HCT116 (cell line): ENCODE measurements around the gene POLG. TPM values are rescaled to one million over a fixed set of nuclear protein-coding genes. Genes with fewer than 3 reads are reported as not detected.

Experiments used
- ATAC-seq: fragments of 200-7000 bp; cut with Tn5 transposase; 2 replicates; pipeline ENCODE4 v1.9.1; 2020; ENCODE audit warnings: mild to moderate bottlenecking, moderate library complexity
- BruUV-seq: library from RNA; stranded (reverse); fragments of 400-500 nt; replicated peaks from 2 replicates; lab custom pipeline; 2021; lab: Mats Ljungman, UMichigan
- CTCF ChIA-PET: fragments of 300-600 bp; sonication (Branson Sonifier 250); formaldehyde crosslinking; loops from one replicate; lab custom pipeline; 2021; ENCODE audit warnings: antibody characterized with exemption; lab: Charles Lee
- POLR2A ChIA-PET: fragments of 300-600, 350-600 bp; sonication (Branson Sonifier 250); formaldehyde crosslinking; loops from one replicate; lab custom pipeline; 2021; ENCODE audit warnings: antibody characterized with exemption; lab: Charles Lee
- RAD21 ChIA-PET, 2 experiments: fragments of 300-600 bp; sonication (Branson Sonifier 250); formaldehyde crosslinking; loops; one replicate each; lab custom pipeline; 2023; ENCODE audit warnings: low total read pairs in 2 of 2; ENCODE audit not compliant: uncharacterized antibody in 2 of 2, unreplicated experiment in 2 of 2, low non-redundant PET in 1 of 2; lab: Charles Lee
- DNase-seq: peaks from one replicate; pipeline ENCODE4 v3.0.0-alpha.2; 2010; ENCODE audit warnings: low read depth, low spot score
- H2AFZ ChIP-seq: fragments of 200-600 bp; shearing (Covaris generic), sonication (generic); 2 replicates; pipeline ENCODE4 v1.6.1; 2017; ENCODE audit warnings: low read depth, mixed run types, mixed read lengths, antibody characterized with exemption, low read length; ENCODE audit not compliant: poor library complexity, severe bottlenecking
- H3K27ac ChIP-seq: 2 replicates; pipeline ENCODE4 v1.5.1; 2012; ENCODE audit warnings: low read depth, low read length
- H3K27me3 ChIP-seq: fragments of 200-600 bp; sonication (generic); 2 replicates; pipeline ENCODE4 v1.6.1; 2016; ENCODE audit warnings: mixed run types, low read length, mixed read lengths; ENCODE audit not compliant: insufficient read depth
- H3K36me3 ChIP-seq, 2 experiments: fragments of 200-500 bp in 1 of 2; fragments of 200-600 bp in 1 of 2; sonication (Bioruptor generic) in 1 of 2; sonication (generic) in 1 of 2; 2 replicates each; pipeline versions ENCODE4 v1.5.1 to v1.6.1; 2014 to 2016; ENCODE audit warnings: low read length in 2 of 2, inconsistent platforms in 1 of 2, mixed read lengths in 1 of 2, mixed run types in 1 of 2; ENCODE audit not compliant: insufficient read depth in 2 of 2, control insufficient read depth in 1 of 2
- H3K4me1 ChIP-seq, 2 experiments: fragments of 200-600 bp in 1 of 2; sonication (generic) in 1 of 2; 2 replicates each; pipeline versions ENCODE4 v1.5.1 to v1.6.1; 2012 to 2017; ENCODE audit warnings: low read length in 2 of 2, inconsistent platforms in 1 of 2, mild to moderate bottlenecking in 1 of 2, mixed read lengths in 1 of 2, mixed run types in 1 of 2, moderate library complexity in 1 of 2; ENCODE audit not compliant: insufficient read depth in 2 of 2, control insufficient read depth in 1 of 2
- H3K4me2 ChIP-seq: fragments of 200-600 bp; sonication (generic); 2 replicates; pipeline ENCODE4 v1.6.1; 2017; ENCODE audit warnings: mixed run types, low read length, mixed read lengths
- H3K4me3 ChIP-seq, 2 experiments: fragments of 200-600 bp in 1 of 2; sonication (generic) in 1 of 2; replicated peaks in 1 of 2; 2 replicates each; pipeline ENCODE4 v1.5.1; 2011 to 2016; ENCODE audit warnings: low read length in 2 of 2, control low read depth in 1 of 2, low read depth in 1 of 2, mild to moderate bottlenecking in 1 of 2, mixed read lengths in 1 of 2, mixed run types in 1 of 2
- H3K79me2 ChIP-seq: fragments of 200-600 bp; sonication (generic); 2 replicates; pipeline ENCODE4 v1.6.1; 2017; ENCODE audit warnings: mild to moderate bottlenecking, mixed run types, low read length, moderate library complexity, mixed read lengths; ENCODE audit not compliant: insufficient read depth
- H3K9ac ChIP-seq: fragments of 200-600 bp; sonication (generic); 2 replicates; pipeline ENCODE4 v1.6.1; 2016; ENCODE audit warnings: low read length, mixed read lengths
- H3K9me2 ChIP-seq: fragments of 200-600 bp; sonication (generic), shearing (Covaris generic); 2 replicates; pipeline ENCODE4 v1.6.1; 2017; ENCODE audit warnings: mixed run types, mild to moderate bottlenecking, moderate library complexity; ENCODE audit not compliant: insufficient read depth
- H3K9me3 ChIP-seq, 2 experiments: fragments of 200-500 bp in 1 of 2; fragments of 200-600 bp in 1 of 2; sonication (Bioruptor generic) in 1 of 2; sonication (generic) in 1 of 2; 2 replicates each; pipeline ENCODE4 v1.6.1; 2014 to 2017; ENCODE audit warnings: low read length in 2 of 2, mixed read lengths in 2 of 2, inconsistent platforms in 1 of 2, low read depth in 1 of 2, mild to moderate bottlenecking in 1 of 2, mixed run types in 1 of 2, moderate library complexity in 1 of 2; ENCODE audit not compliant: control insufficient read depth in 1 of 2, insufficient read depth in 1 of 2
- H4K20me1 ChIP-seq: fragments of 200-600 bp; sonication (generic), shearing (Covaris generic); 2 replicates; pipeline ENCODE4 v1.6.1; 2017; ENCODE audit warnings: mixed run types, mild to moderate bottlenecking, moderate library complexity; ENCODE audit not compliant: insufficient read depth
- CBX3 ChIP-seq: IDR thresholded peaks from 2 replicates; pipeline ENCODE4 v1.6.1; 2012; ENCODE audit warnings: low read depth
- EGR1 ChIP-seq: IDR thresholded peaks from 2 replicates; pipeline ENCODE4 v1.6.1; 2012; ENCODE audit warnings: low read depth
- ELF1 ChIP-seq: IDR thresholded peaks from 2 replicates; pipeline ENCODE4 v1.6.1; 2012; ENCODE audit warnings: low read depth, borderline replicate concordance
- POLR2A ChIP-seq: IDR thresholded peaks from 2 replicates; pipeline ENCODE4 v1.7.0; 2011; ENCODE audit warnings: borderline replicate concordance; ENCODE audit not compliant: insufficient read depth, insufficient read length; ENCODE audit errors: extremely low read depth
- POLR2AphosphoS5 ChIP-seq: IDR thresholded peaks from 2 replicates; pipeline ENCODE4 v1.6.1; 2011; ENCODE audit warnings: mild to moderate bottlenecking, low read depth, low read length, moderate library complexity
- ZFX ChIP-seq: fragments of 450-650 bp; IDR thresholded peaks from 2 replicates; pipeline ENCODE4 v1.6.1; 2017
- intact Hi-C: fragments of 100-400 bp; cut with micrococcal nuclease; formaldehyde crosslinking; loops from 2 replicates; pipeline ENCODE4 v1.10.0; 2022
- total RNA-seq: library from RNA; stranded (reverse); gene quantifications from one replicate; pipeline ENCODE4 v1.2.1, GENCODE V29; 2021; ENCODE audit not compliant: unreplicated experiment
- TF ChIP-seq, protein P1 (sequence below): IDR thresholded peaks from 2 replicates; pipeline ENCODE4 v1.6.1; 2011; ENCODE audit warnings: mild to moderate bottlenecking, low read length, moderate library complexity; ENCODE audit not compliant: insufficient replicate concordance; ENCODE audit errors: extremely low read depth
- TF ChIP-seq, protein P2 (sequence below): IDR thresholded peaks from 2 replicates; pipeline ENCODE4 v1.6.1; 2012
- TF ChIP-seq, protein P3 (sequence below), 3 experiments: fragments of 200-600 bp in 1 of 3; sonication (generic) in 1 of 3; IDR thresholded peaks in 2 of 3; conservative IDR thresholded peaks in 1 of 3; 2 replicates each; pipeline ENCODE4 v1.5.1; 2012 to 2017; ENCODE audit warnings: low read depth in 2 of 3, low read length in 2 of 3, antibody characterized with exemption in 1 of 3, borderline replicate concordance in 1 of 3, control low read depth in 1 of 3, mild to moderate bottlenecking in 1 of 3, mixed read lengths in 1 of 3, mixed run types in 1 of 3, moderate library complexity in 1 of 3; ENCODE audit not compliant: insufficient read depth in 1 of 3

The POLG gene
- total RNA-seq, 1 experiment from 2014 or later, result 72.7 TPM

DNA sequence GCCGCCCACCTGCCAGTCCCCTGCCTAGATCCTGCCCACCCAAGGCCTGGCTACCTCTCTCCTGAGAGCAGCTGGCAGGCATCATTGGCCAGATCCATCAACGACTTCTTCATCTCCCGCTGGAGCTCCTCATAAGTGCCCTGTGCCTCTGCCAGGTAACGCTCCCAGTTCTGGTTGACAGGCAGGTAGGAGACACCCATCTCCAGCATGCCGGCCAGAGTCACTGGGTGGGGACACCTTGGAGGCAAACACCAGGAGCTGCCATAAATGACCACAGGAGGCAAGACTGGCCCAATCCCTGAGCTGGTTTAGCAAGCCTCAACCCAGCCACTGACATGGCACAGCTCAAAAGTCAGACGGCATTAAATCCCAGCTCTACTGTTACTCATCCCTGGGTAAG is 7.5 kb downstream of the POLG start (continued):
- TF ChIP-seq, protein P1, sequence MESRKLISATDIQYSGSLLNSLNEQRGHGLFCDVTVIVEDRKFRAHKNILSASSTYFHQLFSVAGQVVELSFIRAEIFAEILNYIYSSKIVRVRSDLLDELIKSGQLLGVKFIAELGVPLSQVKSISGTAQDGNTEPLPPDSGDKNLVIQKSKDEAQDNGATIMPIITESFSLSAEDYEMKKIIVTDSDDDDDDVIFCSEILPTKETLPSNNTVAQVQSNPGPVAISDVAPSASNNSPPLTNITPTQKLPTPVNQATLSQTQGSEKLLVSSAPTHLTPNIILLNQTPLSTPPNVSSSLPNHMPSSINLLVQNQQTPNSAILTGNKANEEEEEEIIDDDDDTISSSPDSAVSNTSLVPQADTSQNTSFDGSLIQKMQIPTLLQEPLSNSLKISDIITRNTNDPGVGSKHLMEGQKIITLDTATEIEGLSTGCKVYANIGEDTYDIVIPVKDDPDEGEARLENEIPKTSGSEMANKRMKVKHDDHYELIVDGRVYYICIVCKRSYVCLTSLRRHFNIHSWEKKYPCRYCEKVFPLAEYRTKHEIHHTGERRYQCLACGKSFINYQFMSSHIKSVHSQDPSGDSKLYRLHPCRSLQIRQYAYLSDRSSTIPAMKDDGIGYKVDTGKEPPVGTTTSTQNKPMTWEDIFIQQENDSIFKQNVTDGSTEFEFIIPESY, result no peak
- TF ChIP-seq CBX3 (no peak), POLR2AphosphoS5 (no peak), EGR1 (no peak), POLR2A (no peak), ZFX (no peak)
- TF ChIP-seq, protein P2, sequence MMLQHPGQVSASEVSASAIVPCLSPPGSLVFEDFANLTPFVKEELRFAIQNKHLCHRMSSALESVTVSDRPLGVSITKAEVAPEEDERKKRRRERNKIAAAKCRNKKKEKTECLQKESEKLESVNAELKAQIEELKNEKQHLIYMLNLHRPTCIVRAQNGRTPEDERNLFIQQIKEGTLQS, result no peak
- TF ChIP-seq, protein P3, sequence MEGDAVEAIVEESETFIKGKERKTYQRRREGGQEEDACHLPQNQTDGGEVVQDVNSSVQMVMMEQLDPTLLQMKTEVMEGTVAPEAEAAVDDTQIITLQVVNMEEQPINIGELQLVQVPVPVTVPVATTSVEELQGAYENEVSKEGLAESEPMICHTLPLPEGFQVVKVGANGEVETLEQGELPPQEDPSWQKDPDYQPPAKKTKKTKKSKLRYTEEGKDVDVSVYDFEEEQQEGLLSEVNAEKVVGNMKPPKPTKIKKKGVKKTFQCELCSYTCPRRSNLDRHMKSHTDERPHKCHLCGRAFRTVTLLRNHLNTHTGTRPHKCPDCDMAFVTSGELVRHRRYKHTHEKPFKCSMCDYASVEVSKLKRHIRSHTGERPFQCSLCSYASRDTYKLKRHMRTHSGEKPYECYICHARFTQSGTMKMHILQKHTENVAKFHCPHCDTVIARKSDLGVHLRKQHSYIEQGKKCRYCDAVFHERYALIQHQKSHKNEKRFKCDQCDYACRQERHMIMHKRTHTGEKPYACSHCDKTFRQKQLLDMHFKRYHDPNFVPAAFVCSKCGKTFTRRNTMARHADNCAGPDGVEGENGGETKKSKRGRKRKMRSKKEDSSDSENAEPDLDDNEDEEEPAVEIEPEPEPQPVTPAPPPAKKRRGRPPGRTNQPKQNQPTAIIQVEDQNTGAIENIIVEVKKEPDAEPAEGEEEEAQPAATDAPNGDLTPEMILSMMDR (IDR thresholded peaks at IDR 0.05 in 2 of 3, conservative IDR thresholded peaks at IDR 0.05 in 1 of 3; ENCODE audit: borderline replicate concordance in 1 of 3, insufficient read depth in 1 of 3, low read depth in 2 of 3, low read length in 2 of 3), result no peak
- TF ChIP-seq, all 23 proteins: peak for 0

DNA sequence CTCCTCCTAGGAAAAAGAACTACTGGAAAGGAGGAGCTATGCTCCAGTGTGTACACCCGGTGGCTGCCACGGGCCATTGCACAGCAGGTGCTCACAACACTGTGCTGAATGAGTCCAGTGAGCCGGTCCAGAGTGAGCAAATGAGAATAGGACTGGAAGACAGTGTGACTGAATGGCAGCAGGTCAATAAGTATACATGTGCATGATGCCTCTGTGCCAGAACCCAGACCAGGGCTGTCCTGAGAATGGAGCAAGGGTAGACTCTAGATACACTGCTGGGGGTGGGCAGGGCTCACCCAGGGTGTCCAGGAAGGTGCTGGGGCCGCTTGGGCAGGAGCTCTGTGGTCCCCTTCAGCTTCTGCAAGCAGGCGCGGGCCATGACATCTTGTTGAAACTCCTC is 8.3 kb downstream of the POLG start:
- TF ChIP-seq ELF1, result no peak
- TF ChIP-seq, protein P3 (IDR thresholded peaks at IDR 0.05 in 2 of 3, conservative IDR thresholded peaks at IDR 0.05 in 1 of 3; ENCODE audit: borderline replicate concordance in 1 of 3, insufficient read depth in 1 of 3, low read depth in 2 of 3, low read length in 2 of 3), result peak in 2 of 3 experiments; percentile 2 to 28; a peak in 2 of 6 replicates
- intact Hi-C loops, result no loop called here
- BruUV-seq, result no TSS peak
- H3K36me3 ChIP-seq, result peaks cover 76 to 90% of the 10 kb centered on the region in 2 experiments
- H3K4me3 ChIP-seq, result no peak overlapping the region
- H2AFZ ChIP-seq, result no peak overlapping the region
- no peaks in the 10 kb centered on the region for H3K9me2 ChIP-seq
- H3K27ac ChIP-seq, result no peak overlapping the region
- no peak overlapping the region for H3K4me2 ChIP-seq
- no peak overlapping the region for H3K9ac ChIP-seq
- ChIA-PET POLR2A (no interaction called here), CTCF (no interaction called here), RAD21 (no interaction called here)
- peaks cover 8% of the 10 kb centered on the region; the same call in 1 of the 2 replicates for H4K20me1 ChIP-seq
- peaks cover 61% of the 10 kb centered on the region for H3K79me2 ChIP-seq
- no peaks in the 10 kb centered on the region for H3K4me1 ChIP-seq
- H3K27me3 ChIP-seq, result no peaks in the 10 kb centered on the region
- peak; percentile 66 for ATAC-seq
- DNase-seq, result no peak
- H3K9me3 ChIP-seq, result no peaks in the 10 kb centered on the region
